Panc1 (cell line): Measurements from ENCODE around the gene TAC4. TPM values are rescaled to one million over a fixed set of nuclear protein-coding genes. Genes with fewer than 3 reads are reported as not detected.

Experiments used
- ATAC-seq: fragments of 200-7000 bp; cut with Tn5 transposase; 2 replicates; pipeline ENCODE4 v1.9.1; 2020; ENCODE audit warnings: mild to moderate bottlenecking, moderate library complexity
- BruUV-seq: library from RNA; stranded (reverse); fragments of 400-500 nt; replicated peaks from 2 replicates; lab custom pipeline; 2021; lab: Mats Ljungman, UMichigan
- CTCF ChIA-PET: fragments of 300-600 bp; sonication (Branson Sonifier 250); formaldehyde crosslinking; loops from one replicate; lab custom pipeline; 2022; ENCODE audit warnings: antibody characterized with exemption; lab: Charles Lee
- POLR2A ChIA-PET: fragments of 300-600 bp; sonication (Branson Sonifier 250); formaldehyde crosslinking; loops from one replicate; lab custom pipeline; 2022; ENCODE audit warnings: antibody characterized with exemption; lab: Charles Lee
- DNase-seq: peaks from one replicate; pipeline ENCODE4 v3.0.0-alpha.2; 2010; ENCODE audit warnings: low read depth, low spot score
- H3K27ac ChIP-seq: 2 replicates; pipeline ENCODE4 v1.5.1; 2011; ENCODE audit warnings: mild to moderate bottlenecking, low read length, inconsistent platforms
- H3K27me3 ChIP-seq: fragments of 200-500 bp; sonication (Bioruptor generic); 2 replicates; pipeline ENCODE4 v1.6.0; 2014; ENCODE audit warnings: low read length, inconsistent platforms; ENCODE audit not compliant: control insufficient read depth, insufficient read depth
- H3K36me3 ChIP-seq: fragments of 200-500 bp; sonication (Bioruptor generic); 2 replicates; pipeline ENCODE4 v1.5.1; 2014; ENCODE audit warnings: inconsistent platforms, mild to moderate bottlenecking, low read length, moderate library complexity; ENCODE audit not compliant: control insufficient read depth, insufficient read depth
- H3K4me1 ChIP-seq: 2 replicates; pipeline ENCODE4 v1.5.1; 2011; ENCODE audit warnings: inconsistent platforms, mild to moderate bottlenecking, low read length, moderate library complexity; ENCODE audit not compliant: control insufficient read depth, insufficient read depth
- H3K4me3 ChIP-seq, 2 experiments: 2 replicates each; pipeline ENCODE4 v1.5.1; 2011 to 2012; ENCODE audit warnings: low read depth in 2 of 2, low read length in 2 of 2, mild to moderate bottlenecking in 2 of 2, inconsistent platforms in 1 of 2, moderate library complexity in 1 of 2
- H3K9me3 ChIP-seq: fragments of 200-500 bp; sonication (Bioruptor generic); 2 replicates; pipeline ENCODE4 v1.5.1; 2014; ENCODE audit warnings: low read depth, mild to moderate bottlenecking, inconsistent platforms, low read length, moderate library complexity; ENCODE audit not compliant: control insufficient read depth, insufficient read depth
- CTCF ChIP-seq: fragments of 450-650 bp; IDR thresholded peaks from 2 replicates; pipeline ENCODE4 v1.5.1; 2017; ENCODE audit warnings: mild to moderate bottlenecking
- POLR2AphosphoS5 ChIP-seq: IDR thresholded peaks from 2 replicates; pipeline ENCODE4 v1.6.1; 2012; ENCODE audit warnings: mild to moderate bottlenecking, low read depth, low read length, moderate library complexity
- REST ChIP-seq, 2 experiments: IDR thresholded peaks; 2 replicates each; pipeline ENCODE4 v1.6.1; 2011 to 2012; ENCODE audit warnings: low read depth in 2 of 2, control low read depth in 1 of 2, low read length in 1 of 2, mild to moderate bottlenecking in 1 of 2, moderate library complexity in 1 of 2; ENCODE audit not compliant: insufficient read depth in 1 of 2
- SIN3A ChIP-seq: IDR thresholded peaks from 2 replicates; pipeline ENCODE4 v1.6.1; 2012; ENCODE audit warnings: low read depth, mild to moderate bottlenecking, low read length, moderate library complexity, borderline replicate concordance; ENCODE audit not compliant: insufficient read depth
- TCF7L2 ChIP-seq: IDR thresholded peaks from 2 replicates; pipeline ENCODE4 v1.6.1; 2011; ENCODE audit warnings: mild to moderate bottlenecking, low read depth, low read length, inconsistent platforms
- in situ Hi-C: cut with HindIII; loops from 2 replicates; pipeline ENCODE4 v1.10.0; 2016; ENCODE audit warnings: low sequenced_read_pairs, low pct_unique_long_range_greater_than_20kb
- intact Hi-C: fragments of 100-400 bp; cut with micrococcal nuclease; formaldehyde crosslinking; loops from one replicate; pipeline ENCODE4 v1.10.0; 2022; ENCODE audit not compliant: unreplicated experiment
- total RNA-seq: library from RNA; stranded (reverse); gene quantifications from one replicate; pipeline ENCODE4 v1.2.1, GENCODE V29; 2021; ENCODE audit not compliant: unreplicated experiment

TAC4 gene
- total RNA-seq, 1 experiment from 2014 or later = not detected

DNA sequence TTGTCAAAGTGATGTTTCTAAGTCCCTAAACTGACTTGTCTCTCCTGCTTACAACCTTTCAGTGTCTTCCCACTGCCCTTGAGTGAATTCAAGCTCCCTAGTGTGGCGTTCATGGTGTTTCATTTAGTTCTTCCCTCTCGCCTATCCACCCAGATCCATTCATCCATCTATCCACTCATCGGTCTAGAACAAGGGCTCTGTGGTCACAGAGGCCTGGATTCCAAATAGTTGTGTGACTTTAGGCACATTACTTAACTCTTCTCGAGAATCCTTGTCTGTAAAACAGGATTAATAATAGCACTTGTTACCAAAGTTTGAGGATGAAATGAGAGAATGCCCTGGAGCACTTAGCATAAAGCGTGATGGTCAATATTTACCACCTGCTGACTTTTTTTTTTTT lies 870 bp upstream of the TAC4 start:
- TF ChIP-seq CTCF (no peak), POLR2AphosphoS5 (no peak), REST (IDR thresholded peaks at IDR 0.05; ENCODE audit: insufficient read depth in 1 of 2, low read depth in 2 of 2, low read length in 1 of 2) (no peak), TCF7L2 (no peak), SIN3A (no peak)
- Histone ChIP-seq H3K4me1 (peaks cover 3% of the 10 kb centered on the region; the same call in 1 of the 2 replicates), H3K9me3 (no peaks in the 10 kb centered on the region), H3K27me3 (peaks cover 15% of the 10 kb centered on the region), H3K27ac (no peak overlapping the region), H3K4me3 (no peak overlapping the region), H3K36me3 (no peaks in the 10 kb centered on the region)
- ATAC-seq (no peak), DNase-seq (no peak)
- POLR2A ChIA-PET = no interaction called here
- intact Hi-C loops = loop anchor here (10.0 kb wide), 1 partner anchor 144 kb away; the partner anchor contains the start of gene SLC35B1
- in situ Hi-C loops = no loop called here
- CTCF ChIA-PET = interaction anchor here (0.7 kb wide), 1 partner anchor 149 kb away, joined by 3 read pairs; no protein-coding TSS in a partner anchor
- no TSS peak for BruUV-seq

GRCh38 chr17:49846938-49847712 lies 744 bp downstream of the TAC4 start:
- ATAC-seq = no peak
- Histone ChIP-seq H3K4me3 (no peak overlapping the region), H3K27ac (no peak overlapping the region), H3K36me3 (no peaks in the 10 kb centered on the region), H3K27me3 (peaks cover 15% of the 10 kb centered on the region), H3K9me3 (no peaks in the 10 kb centered on the region), H3K4me1 (peaks cover 3% of the 10 kb centered on the region; the same call in 1 of the 2 replicates)
- BruUV-seq = no TSS peak
- no peak for DNase-seq
- no peak for TF ChIP-seq TCF7L2
- no peak for TF ChIP-seq REST (IDR thresholded peaks at IDR 0.05; ENCODE audit: insufficient read depth in 1 of 2, low read depth in 2 of 2, low read length in 1 of 2)
- no peak for TF ChIP-seq SIN3A
- TF ChIP-seq CTCF = no peak
- no peak for TF ChIP-seq POLR2AphosphoS5
- CTCF ChIA-PET = no interaction called here
- intact Hi-C loops = loop anchor here (10.0 kb wide), 1 partner anchor 142 kb away; the partner anchor contains the start of gene SLC35B1
- in situ Hi-C loops = no loop called here
- POLR2A ChIA-PET = no interaction called here
